Coronary artery (tissue), 2 donors: Measurements from ENCODE around the gene KRT72.

ENCODE experiments used
- DNase-seq: peaks from one replicate; pipeline ENCODE4 v3.0.0-alpha.2; 2017; ENCODE audit warnings: low spot score
- H3K27ac ChIP-seq, 2 donors: fragments of 200-600 bp; sonication (generic); one replicate each; pipeline ENCODE4 v1.5.1; 2016 to 2019
- H3K4me3 ChIP-seq: fragments of 200-600 bp; sonication (generic); 2 replicates; pipeline ENCODE4 v1.5.1; 2016; ENCODE audit warnings: mild to moderate bottlenecking, moderate library complexity
- TF ChIP-seq, protein P1 (sequence below): fragments of 200-600 bp; sonication (generic); IDR thresholded peaks from one replicate; pipeline ENCODE4 v1.5.1; 2019; ENCODE audit warnings: antibody characterized with exemption

Gene KRT72

GRCh38 chr12:52630599-52631200 is 29.4 kb upstream of the KRT72 start:
- Histone ChIP-seq H3K4me3 (no peak overlapping the region), H3K27ac (no peak overlapping the region)
- TF ChIP-seq, protein P1, sequence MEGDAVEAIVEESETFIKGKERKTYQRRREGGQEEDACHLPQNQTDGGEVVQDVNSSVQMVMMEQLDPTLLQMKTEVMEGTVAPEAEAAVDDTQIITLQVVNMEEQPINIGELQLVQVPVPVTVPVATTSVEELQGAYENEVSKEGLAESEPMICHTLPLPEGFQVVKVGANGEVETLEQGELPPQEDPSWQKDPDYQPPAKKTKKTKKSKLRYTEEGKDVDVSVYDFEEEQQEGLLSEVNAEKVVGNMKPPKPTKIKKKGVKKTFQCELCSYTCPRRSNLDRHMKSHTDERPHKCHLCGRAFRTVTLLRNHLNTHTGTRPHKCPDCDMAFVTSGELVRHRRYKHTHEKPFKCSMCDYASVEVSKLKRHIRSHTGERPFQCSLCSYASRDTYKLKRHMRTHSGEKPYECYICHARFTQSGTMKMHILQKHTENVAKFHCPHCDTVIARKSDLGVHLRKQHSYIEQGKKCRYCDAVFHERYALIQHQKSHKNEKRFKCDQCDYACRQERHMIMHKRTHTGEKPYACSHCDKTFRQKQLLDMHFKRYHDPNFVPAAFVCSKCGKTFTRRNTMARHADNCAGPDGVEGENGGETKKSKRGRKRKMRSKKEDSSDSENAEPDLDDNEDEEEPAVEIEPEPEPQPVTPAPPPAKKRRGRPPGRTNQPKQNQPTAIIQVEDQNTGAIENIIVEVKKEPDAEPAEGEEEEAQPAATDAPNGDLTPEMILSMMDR = no peak
- DNase-seq = peak; percentile 19

DNA sequence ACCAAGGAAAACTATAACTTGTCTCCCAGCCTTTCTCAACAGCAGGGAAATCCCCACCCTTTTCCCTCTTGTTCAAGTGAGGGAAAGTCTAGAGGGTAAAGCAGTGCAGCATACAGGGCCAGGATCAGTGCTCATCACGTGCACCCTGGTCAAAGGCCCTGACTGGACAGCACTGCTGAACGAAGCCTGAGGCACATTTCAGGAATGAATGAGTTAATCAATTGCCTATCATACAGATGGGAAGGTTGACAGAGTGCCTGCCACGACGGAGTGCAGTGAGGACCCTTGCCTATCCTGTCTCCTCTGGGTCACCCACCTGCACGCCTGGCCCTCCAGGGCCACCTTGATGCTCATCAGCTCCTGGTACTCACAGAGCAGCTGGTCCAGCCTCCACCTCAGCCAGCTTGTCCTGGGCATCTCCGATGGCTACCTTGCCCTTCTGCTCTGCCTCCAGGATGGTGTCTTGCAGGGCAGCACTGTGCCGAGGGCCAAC is 28.8 kb upstream of the KRT72 start:
- DNase-seq = peak; percentile 43
- TF ChIP-seq, protein P1 = no peak
- Histone ChIP-seq H3K4me3 (no peak overlapping the region), H3K27ac (no peak overlapping the region)

DNA sequence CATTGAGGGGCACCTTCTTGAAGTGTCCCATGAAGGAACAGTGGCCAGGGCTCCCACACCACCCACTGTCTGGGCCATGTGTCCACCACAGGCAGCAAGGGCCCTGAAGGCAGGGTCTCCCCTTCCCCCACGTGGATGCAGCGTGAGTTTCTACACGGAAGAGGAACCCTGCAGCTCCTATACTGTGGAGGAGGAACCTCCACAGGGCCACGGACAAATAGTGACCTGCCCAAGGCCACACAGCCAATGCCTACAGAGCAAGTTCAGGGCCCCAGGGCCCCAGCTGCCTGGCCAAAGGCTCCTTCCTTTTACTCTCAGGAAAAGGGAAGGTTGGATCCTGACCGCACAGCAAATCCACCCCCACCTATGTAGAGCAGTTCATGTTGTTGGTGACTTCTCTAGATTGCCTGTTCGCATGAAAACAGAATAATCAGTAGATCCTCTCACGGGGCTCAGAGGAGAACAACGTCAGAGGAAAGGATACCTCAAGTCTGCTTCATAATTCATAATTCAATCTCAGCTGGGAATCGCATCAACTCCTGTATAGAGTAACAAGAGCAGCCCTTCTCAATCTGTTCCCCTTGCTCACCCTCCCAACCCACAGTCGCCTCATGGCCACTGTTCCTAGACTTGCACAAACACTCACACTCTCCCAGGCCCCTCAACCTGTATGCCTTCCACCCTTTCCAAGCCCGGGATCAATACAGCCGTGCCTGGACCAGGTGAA is 28.2 kb upstream of the KRT72 start:
- Histone ChIP-seq H3K4me3 (no peak overlapping the region), H3K27ac (no peak overlapping the region)
- TF ChIP-seq, protein P1 = no peak
- DNase-seq = peak; percentile 50

GRCh38 chr12:52628841-52629240 is 27.6 kb upstream of the KRT72 start:
- Histone ChIP-seq H3K27ac (no peak overlapping the region), H3K4me3 (no peak overlapping the region)
- TF ChIP-seq, protein P1 = no peak
- DNase-seq = no peak

- TF ChIP-seq, protein P1 = no peak
- DNase-seq = peak; percentile 14
- H3K27ac ChIP-seq = no peak overlapping the region
- no peak overlapping the region for H3K4me3 ChIP-seq
Measured at GRCh38 chr12:52628111-52628507, 26.8 kb upstream of the KRT72 start.

DNA sequence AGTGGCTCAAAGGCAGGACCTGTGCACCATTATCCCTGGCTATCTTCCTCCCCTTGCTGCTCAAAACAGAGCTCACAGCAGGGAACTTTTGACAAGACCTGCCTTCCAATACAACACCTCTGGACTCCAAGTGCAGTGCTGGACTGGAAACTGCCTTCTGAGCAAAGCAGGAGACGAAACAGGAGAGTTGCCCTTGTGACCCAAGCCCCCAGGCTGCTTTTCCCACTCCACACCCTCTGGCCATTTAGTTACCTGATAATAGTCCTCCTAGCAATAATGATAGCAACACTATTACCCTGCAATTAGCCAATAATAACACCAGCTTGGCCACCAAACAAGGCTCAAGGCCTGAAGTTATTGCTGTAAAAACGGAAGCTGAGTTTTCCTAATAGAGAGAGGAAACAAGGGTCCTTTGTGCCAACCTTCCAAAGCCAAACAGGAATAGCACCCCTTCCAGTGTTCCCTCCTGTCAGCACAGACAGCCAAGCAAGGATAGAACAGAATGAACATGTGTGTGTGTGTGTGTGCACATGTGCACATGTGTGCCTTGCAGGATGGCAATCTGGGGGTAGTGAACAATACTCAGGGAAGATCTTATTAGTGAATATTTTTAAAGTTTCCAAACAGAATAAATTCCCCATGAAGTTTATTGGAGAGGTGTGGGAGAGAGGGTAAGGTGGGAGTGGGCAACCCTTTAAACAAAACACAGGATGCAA is 26.3 kb upstream of the KRT72 start:
- TF ChIP-seq, protein P1 = no peak
- Histone ChIP-seq H3K4me3 (no peak overlapping the region), H3K27ac (no peak overlapping the region)
- DNase-seq = peak; percentile 53
